Smooth muscle cell (in vitro differentiated cells): ENCODE measurements around the gene EFNA2. TPM values are rescaled to one million over a fixed set of nuclear protein-coding genes. Genes with fewer than 3 reads are reported as not detected.

Experiments
- DNase-seq: peaks from one replicate; lab custom pipeline; 2025; ENCODE audit not compliant: unreplicated experiment; lab: John Stamatoyannopoulos, UW
- H2AFZ ChIP-seq: fragments of 200-600 bp; sonication (generic); 2 replicates; pipeline ENCODE4 v1.6.0; 2016; ENCODE audit warnings: antibody characterized with exemption, low read depth, mild to moderate bottlenecking
- H3F3A ChIP-seq: fragments of 200-600 bp; sonication (generic); 2 replicates; pipeline ENCODE4 v1.6.0; 2017; ENCODE audit warnings: antibody characterized with exemption, low read depth
- H3K27ac ChIP-seq: fragments of 200-600 bp; sonication (generic); 2 replicates; pipeline ENCODE4 v1.5.1; 2016; ENCODE audit warnings: low read depth, mild to moderate bottlenecking
- H3K27me3 ChIP-seq: fragments of 200-600 bp; sonication (generic); 2 replicates; pipeline ENCODE4 v1.6.1; 2016; ENCODE audit warnings: low read depth, mild to moderate bottlenecking
- H3K36me3 ChIP-seq: fragments of 200-600 bp; sonication (generic); 2 replicates; pipeline ENCODE4 v1.5.1; 2016; ENCODE audit warnings: low read depth
- H3K4me1 ChIP-seq: fragments of 200-600 bp; sonication (generic); 2 replicates; pipeline ENCODE4 v1.5.1; 2016; ENCODE audit warnings: low read depth
- H3K4me2 ChIP-seq: fragments of 200-600 bp; sonication (generic); 2 replicates; pipeline ENCODE4 v1.6.0; 2016; ENCODE audit warnings: mild to moderate bottlenecking
- H3K4me3 ChIP-seq: fragments of 200-600 bp; sonication (generic); 2 replicates; pipeline ENCODE4 v1.5.1; 2016; ENCODE audit warnings: mild to moderate bottlenecking
- H3K79me2 ChIP-seq: fragments of 200-600 bp; sonication (generic); 2 replicates; pipeline ENCODE4 v1.6.0; 2016; ENCODE audit warnings: low read depth, mild to moderate bottlenecking
- H3K9ac ChIP-seq: fragments of 200-600 bp; sonication (generic); 2 replicates; pipeline ENCODE4 v1.6.0; 2016; ENCODE audit warnings: low read depth
- H3K9me3 ChIP-seq: fragments of 200-600 bp; sonication (generic); replicated peaks from 2 replicates; pipeline ENCODE4 v1.5.1; 2016; ENCODE audit warnings: low read depth
- H4K20me1 ChIP-seq: fragments of 200-600 bp; sonication (generic); 2 replicates; pipeline ENCODE4 v1.6.0; 2016; ENCODE audit warnings: low read depth
- CTCF ChIP-seq: fragments of 200-600 bp; sonication (generic); IDR thresholded peaks from 2 replicates; pipeline ENCODE4 v1.5.1; 2017; ENCODE audit warnings: borderline replicate concordance, mild to moderate bottlenecking, antibody characterized with exemption; ENCODE audit not compliant: insufficient read depth, poor library complexity, severe bottlenecking
- WGBS: methylation state at CpG from one replicate; pipeline ENCODE4 v1.1.7; 2016; ENCODE audit warnings: low lambda C conversion rate; 5-methylcytosine and 5-hydroxymethylcytosine counted together
- polyA plus RNA-seq: library from polyadenylated mRNA; unstranded; fragments of >200 nt; fragmentation: Nextera tagmentation; extraction: Ambion mirVana; gene quantifications from 2 replicates; pipeline ENCODE4 v1.2.1, GENCODE V29; 2016
- total RNA-seq: library from RNA; depleted of rRNA; stranded (reverse); fragments of >200 nt; gene quantifications from 2 replicates; pipeline ENCODE4 v1.2.3, GENCODE V29; 2014

EFNA2 gene
- total and polyA plus RNA-seq, 2 experiments from 2014 or later: 0.89 to 6.2 TPM

GRCh38 chr19:1336079-1336684 is 50.5 kb downstream of the EFNA2 start:
- no peak overlapping the region for H3K4me2 ChIP-seq
- no peaks in the 10 kb centered on the region for H3K27me3 ChIP-seq
- H3K36me3 ChIP-seq: no peaks in the 10 kb centered on the region
- no peak for TF ChIP-seq CTCF
- H3K27ac ChIP-seq: no peak overlapping the region
- H4K20me1 ChIP-seq: no peaks in the 10 kb centered on the region
- H3K9ac ChIP-seq: no peak overlapping the region
- H3K9me3 ChIP-seq: no peaks in the 10 kb centered on the region
- H3K79me2 ChIP-seq: no peaks in the 10 kb centered on the region
- H2AFZ ChIP-seq: no peak overlapping the region
- H3F3A ChIP-seq: no peaks in the 10 kb centered on the region
- H3K4me3 ChIP-seq: no peak overlapping the region
- no peaks in the 10 kb centered on the region for H3K4me1 ChIP-seq
- 94% methylated on average over 22 of the region's 22 CpGs for WGBS
- no peak for DNase-seq

DNA sequence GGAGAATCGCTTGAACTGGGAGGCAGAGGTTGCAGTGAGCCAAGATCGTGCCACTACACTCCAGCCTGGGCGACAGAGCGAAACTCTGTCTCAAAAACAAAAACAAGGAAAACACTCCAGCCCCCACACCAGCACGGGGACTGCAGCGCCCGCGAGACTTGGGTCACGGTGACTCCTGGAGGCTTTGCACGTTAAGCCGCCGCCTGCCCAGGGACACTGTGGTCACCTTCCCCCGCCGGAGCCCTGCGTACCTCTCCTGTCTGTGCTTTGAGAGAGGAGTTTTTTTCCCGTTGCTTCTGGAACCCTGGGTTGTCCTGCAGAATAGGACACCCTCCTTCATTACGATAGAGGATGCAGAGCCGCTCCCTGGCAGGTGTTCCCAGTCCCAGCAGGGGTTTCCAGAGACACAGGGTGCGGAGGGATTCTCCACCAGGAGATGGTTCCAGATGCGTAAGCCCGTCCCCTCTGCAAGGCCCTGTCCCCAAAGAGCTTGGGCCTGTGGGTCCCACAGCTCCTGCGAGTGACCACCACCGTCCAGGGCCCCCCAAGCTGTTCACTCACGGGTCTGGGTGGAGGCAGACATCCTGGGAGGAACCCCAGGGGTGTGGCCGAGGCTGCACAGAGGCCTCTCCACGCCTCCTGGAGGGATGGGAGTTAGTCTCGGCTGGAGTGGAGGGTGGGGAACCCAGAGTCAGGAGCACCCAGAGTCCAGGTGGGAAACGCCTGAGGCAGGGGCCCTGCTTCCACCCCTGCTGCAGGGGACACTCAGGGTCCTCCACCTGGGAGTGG is 55.2 kb downstream of the EFNA2 start:
- Histone ChIP-seq H3K27me3 (no peaks in the 10 kb centered on the region), H3K79me2 (no peaks in the 10 kb centered on the region), H3K4me1 (no peaks in the 10 kb centered on the region), H4K20me1 (no peaks in the 10 kb centered on the region), H3K27ac (no peak overlapping the region), H3K9me3 (no peaks in the 10 kb centered on the region), H3F3A (no peaks in the 10 kb centered on the region), H3K4me2 (no peak overlapping the region), H3K36me3 (no peaks in the 10 kb centered on the region), H2AFZ (no peak overlapping the region), H3K9ac (no peak overlapping the region), H3K4me3 (no peak overlapping the region)
- TF ChIP-seq CTCF: no peak
- WGBS: 90% methylated on average over 28 of the region's 28 CpGs
- no peak for DNase-seq

GRCh38 chr19:1343041-1343440 is 57.4 kb downstream of the EFNA2 start:
- H3K36me3 ChIP-seq: no peaks in the 10 kb centered on the region
- no peak overlapping the region for H3K4me3 ChIP-seq
- no peaks in the 10 kb centered on the region for H4K20me1 ChIP-seq
- no peak overlapping the region for H2AFZ ChIP-seq
- 46% methylated on average over 7 of the region's 7 CpGs for WGBS
- no peaks in the 10 kb centered on the region for H3F3A ChIP-seq
- no peaks in the 10 kb centered on the region for H3K4me1 ChIP-seq
- no peak for DNase-seq
- no peak overlapping the region for H3K9ac ChIP-seq
- no peaks in the 10 kb centered on the region for H3K27me3 ChIP-seq
- no peak for TF ChIP-seq CTCF
- no peak overlapping the region for H3K4me2 ChIP-seq
- no peaks in the 10 kb centered on the region for H3K79me2 ChIP-seq
- no peaks in the 10 kb centered on the region for H3K9me3 ChIP-seq
- no peak overlapping the region for H3K27ac ChIP-seq

DNA sequence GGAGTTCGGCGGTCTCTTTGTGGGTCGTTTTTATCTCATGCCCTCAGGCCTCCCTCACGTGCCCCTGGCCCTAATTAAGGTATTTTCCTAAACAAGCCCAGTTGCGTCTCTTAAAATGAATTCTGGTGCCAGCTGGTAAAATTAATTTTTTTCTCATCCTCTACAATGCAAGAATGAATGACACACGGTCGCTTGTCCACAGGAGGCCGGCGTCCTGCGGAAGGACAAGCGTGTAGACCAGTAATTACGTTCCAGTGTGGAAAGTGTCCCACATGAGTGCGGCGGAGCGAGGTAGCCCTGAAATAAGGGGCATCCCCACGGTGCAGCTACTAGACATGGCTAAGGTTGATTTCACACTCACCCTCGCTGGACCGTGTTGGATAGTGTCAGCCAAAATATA is 63.5 kb downstream of the EFNA2 start:
- H3K9me3 ChIP-seq: no peaks in the 10 kb centered on the region
- no peak overlapping the region for H3K4me3 ChIP-seq
- no peak overlapping the region for H3K9ac ChIP-seq
- H3K4me1 ChIP-seq: peaks cover 5% of the 10 kb centered on the region
- no peaks in the 10 kb centered on the region for H3K27me3 ChIP-seq
- WGBS: 95% methylated on average over 18 of the region's 18 CpGs
- no peak for TF ChIP-seq CTCF
- H3K79me2 ChIP-seq: no peaks in the 10 kb centered on the region
- H3F3A ChIP-seq: no peaks in the 10 kb centered on the region
- no peaks in the 10 kb centered on the region for H4K20me1 ChIP-seq
- H2AFZ ChIP-seq: no peak overlapping the region
- DNase-seq: no peak
- no peak overlapping the region for H3K27ac ChIP-seq
- no peaks in the 10 kb centered on the region for H3K36me3 ChIP-seq
- no peak overlapping the region for H3K4me2 ChIP-seq
